Right atrium auricular region (tissue), 2 donors: ENCODE results near the gene HS1BP3. TPM values are rescaled to one million over a fixed set of nuclear protein-coding genes. Genes with fewer than 3 reads are reported as not detected.

Experiments
- DNase-seq: peaks from one replicate; pipeline ENCODE4 v3.0.0-alpha.2; 2019; ENCODE audit warnings: low spot score
- H3K27ac ChIP-seq, 2 donors: fragments of 200-600 bp; sonication (generic); 1 replicate in 1 of 2; 2 replicates in 1 of 2; pipeline ENCODE4 v1.5.1; 2016 to 2019
- H3K27me3 ChIP-seq, 2 donors: fragments of 200-600 bp; sonication (generic); one replicate each; pipeline versions ENCODE4 v1.5.1 to v1.6.0; 2017 to 2019
- H3K36me3 ChIP-seq: fragments of 200-600 bp; sonication (generic); one replicate; pipeline ENCODE4 v1.5.1; 2016
- H3K4me1 ChIP-seq, 2 donors: fragments of 200-600 bp; sonication (generic); one replicate each; pipeline versions ENCODE4 v1.5.1 to v1.6.0; 2017 to 2019
- H3K4me3 ChIP-seq, 2 donors: fragments of 200-600 bp; sonication (generic); 1 replicate in 1 of 2; 2 replicates in 1 of 2; pipeline ENCODE4 v1.5.1; 2017 to 2019; ENCODE audit warnings: mild to moderate bottlenecking in 1 of 2, moderate library complexity in 1 of 2
- H3K9me3 ChIP-seq, 2 donors: fragments of 200-600 bp; sonication (generic); one replicate each; pipeline ENCODE4 v1.5.1; 2019
- CTCF ChIP-seq, 2 donors: fragments of 200-600 bp; sonication (generic); IDR thresholded peaks; one replicate each; pipeline ENCODE4 v1.5.1; 2019; ENCODE audit warnings: antibody characterized with exemption in 2 of 2
- total RNA-seq, 2 donors: library from RNA; depleted of rRNA; stranded (reverse); fragments of >200 nt; gene quantifications; one replicate each; pipeline ENCODE4 v1.1.0, GENCODE V29; 2016

The HS1BP3 gene
- total RNA-seq, 2 donors from 2014 or later: 19.5 to 26.0 TPM

DNA sequence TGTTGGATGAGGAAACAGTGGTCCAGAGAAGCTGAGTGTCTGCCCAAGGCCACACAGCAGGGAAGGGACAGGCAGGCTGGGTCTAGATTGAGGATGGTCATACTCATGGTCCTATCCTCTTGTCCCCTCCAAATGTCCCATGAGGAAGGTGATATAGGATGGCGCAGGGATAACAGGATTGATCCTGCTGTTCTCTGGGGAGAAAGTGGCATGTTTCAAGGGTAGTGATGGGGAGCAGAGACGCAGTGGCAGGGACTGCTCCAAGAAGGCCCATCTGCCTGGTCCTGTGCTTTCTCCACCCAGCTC is 24.6 kb downstream of the HS1BP3 start:
- H3K27me3 ChIP-seq: no peaks in the 10 kb centered on the region
- peaks cover 41% of the 10 kb centered on the region for H3K36me3 ChIP-seq
- peak overlapping the region; percentile 77 to 97 for H3K27ac ChIP-seq
- no peak for TF ChIP-seq CTCF (IDR thresholded peaks at IDR 0.05)
- H3K4me3 ChIP-seq: no peak overlapping the region
- H3K9me3 ChIP-seq: no peaks in the 10 kb centered on the region
- H3K4me1 ChIP-seq: peaks cover 0 to 59% of the 10 kb centered on the region in 2 donors
- no peak for DNase-seq

DNA sequence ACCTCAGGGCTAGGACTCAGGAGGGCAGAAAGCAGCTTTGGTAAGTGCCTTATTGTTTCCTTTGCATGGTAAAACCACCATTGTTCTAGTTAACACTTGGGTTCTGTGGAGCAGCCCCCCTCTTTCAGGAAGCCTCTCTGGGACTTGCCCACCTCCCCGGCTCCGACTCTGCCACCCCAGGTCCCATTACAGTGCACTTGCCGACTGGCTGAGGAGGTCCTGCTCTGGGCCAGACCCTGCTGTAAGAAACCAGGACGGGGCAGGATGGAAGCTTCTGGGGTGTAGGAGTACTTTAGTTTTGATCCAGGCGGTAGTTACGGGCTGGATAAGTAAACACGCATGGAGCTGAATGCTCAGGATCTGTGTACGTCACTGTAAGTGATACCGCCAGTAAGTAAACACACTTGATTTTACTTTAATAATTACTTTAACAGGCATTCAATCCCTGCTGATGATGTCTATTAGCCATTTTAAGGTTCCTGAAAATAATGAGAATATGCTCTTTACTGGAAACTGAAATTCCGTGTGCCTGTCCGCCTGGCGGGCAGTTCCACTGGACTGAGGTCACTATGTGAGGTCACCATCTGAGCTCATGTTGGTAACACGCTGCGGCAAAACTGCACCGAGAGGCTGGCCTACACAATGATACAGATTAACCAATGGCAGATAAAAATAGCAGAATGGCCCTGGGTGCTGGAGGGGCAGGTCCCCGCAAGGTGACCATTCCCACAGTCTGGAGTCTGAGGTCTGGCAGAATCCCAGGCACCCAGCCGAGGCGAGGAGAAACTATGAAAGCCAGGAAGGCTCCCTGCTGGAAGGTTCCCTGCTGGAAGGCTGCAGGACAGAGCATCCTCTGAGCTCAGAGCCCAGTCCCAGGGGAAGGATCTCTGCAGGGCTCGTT is 25.2 kb downstream of the HS1BP3 start:
- no peaks in the 10 kb centered on the region for H3K9me3 ChIP-seq
- H3K4me3 ChIP-seq: no peak overlapping the region
- H3K36me3 ChIP-seq: peaks cover 47% of the 10 kb centered on the region
- no peaks in the 10 kb centered on the region for H3K27me3 ChIP-seq
- peak overlapping the region; percentile 77 to 97 for H3K27ac ChIP-seq
- H3K4me1 ChIP-seq: peaks cover 0 to 64% of the 10 kb centered on the region in 2 donors
- DNase-seq: no peak
- peak in 1 of 2 donors; percentile 19 for TF ChIP-seq CTCF (IDR thresholded peaks at IDR 0.05)

DNA sequence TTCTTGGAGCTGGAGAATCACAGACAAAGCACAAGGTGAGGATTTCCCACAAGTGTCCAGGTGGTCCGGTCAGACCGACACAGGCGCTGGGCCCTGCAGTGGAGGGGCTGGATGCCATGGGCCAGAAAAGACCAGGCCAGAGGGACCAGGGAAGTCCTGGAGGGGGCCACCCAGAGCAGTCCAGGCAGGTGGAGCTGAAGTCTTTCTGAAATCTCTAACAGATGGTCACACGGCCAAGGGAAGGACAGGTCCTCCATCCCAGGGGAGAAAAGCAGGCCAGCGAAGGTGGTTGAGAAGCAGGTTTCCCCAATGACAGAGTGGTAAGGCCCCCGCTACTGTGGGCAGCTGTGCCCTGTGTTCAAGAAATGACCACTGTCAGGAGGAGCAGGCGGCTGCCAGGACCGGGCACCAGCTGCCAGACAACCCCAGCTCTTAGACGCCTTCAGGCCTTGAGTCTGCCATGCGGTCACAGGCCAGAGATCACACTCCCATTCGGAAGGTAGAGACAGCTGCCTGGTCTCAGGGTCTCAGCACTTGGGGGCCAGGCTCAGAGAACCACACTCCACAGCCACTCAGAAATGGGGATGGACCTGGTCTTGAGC is 25.9 kb downstream of the HS1BP3 start:
- Histone ChIP-seq H3K36me3 (peaks cover 55% of the 10 kb centered on the region), H3K4me3 (no peak overlapping the region), H3K27ac (peak overlapping the region; percentile 77 to 97), H3K4me1 (peaks cover 0 to 71% of the 10 kb centered on the region in 2 donors), H3K27me3 (no peaks in the 10 kb centered on the region), H3K9me3 (no peaks in the 10 kb centered on the region)
- TF ChIP-seq CTCF (IDR thresholded peaks at IDR 0.05): no peak
- DNase-seq: no peak

DNA sequence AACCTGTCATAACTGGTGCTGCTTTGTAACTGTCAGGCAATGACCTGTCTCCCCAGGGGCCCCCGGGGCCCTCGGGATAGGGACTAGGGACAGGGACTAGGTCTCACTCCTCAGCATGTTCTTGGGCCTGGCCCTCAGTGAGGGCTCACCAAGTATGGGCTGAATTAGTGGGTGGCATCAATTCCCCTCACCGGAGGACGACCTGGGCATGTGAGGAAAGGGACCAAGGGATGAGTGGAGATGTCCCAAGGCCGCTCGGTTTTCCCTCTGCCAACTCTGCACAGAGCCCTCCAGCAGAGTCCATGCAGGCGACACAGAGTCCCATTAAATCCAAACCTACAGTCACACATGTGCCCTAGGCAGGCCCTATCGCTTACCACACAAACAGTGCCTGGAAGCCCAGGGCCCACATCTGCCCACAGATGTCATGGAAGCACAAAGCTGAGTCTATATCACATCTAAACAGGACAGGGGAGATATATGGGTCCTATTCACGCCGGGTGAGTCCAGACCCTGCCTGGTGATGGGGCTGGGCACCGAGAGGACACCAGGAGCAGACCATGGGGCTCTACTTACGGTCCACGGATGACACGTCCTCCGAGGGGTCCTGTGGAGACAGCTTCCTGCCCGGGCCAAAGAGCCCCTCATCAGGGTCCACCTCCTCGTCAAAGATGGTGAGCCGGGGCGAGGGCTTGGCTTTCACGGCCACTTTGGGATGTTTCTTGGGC is 26.6 kb downstream of the HS1BP3 start:
- H3K27ac ChIP-seq: peak overlapping the region in 1 of 2 donors; percentile 97
- no peak overlapping the region for H3K4me3 ChIP-seq
- peaks cover 52% of the 10 kb centered on the region for H3K36me3 ChIP-seq
- no peak for DNase-seq
- TF ChIP-seq CTCF (IDR thresholded peaks at IDR 0.05): no peak
- H3K9me3 ChIP-seq: no peaks in the 10 kb centered on the region
- no peaks in the 10 kb centered on the region for H3K27me3 ChIP-seq
- H3K4me1 ChIP-seq: peaks cover 0 to 78% of the 10 kb centered on the region in 2 donors

DNA sequence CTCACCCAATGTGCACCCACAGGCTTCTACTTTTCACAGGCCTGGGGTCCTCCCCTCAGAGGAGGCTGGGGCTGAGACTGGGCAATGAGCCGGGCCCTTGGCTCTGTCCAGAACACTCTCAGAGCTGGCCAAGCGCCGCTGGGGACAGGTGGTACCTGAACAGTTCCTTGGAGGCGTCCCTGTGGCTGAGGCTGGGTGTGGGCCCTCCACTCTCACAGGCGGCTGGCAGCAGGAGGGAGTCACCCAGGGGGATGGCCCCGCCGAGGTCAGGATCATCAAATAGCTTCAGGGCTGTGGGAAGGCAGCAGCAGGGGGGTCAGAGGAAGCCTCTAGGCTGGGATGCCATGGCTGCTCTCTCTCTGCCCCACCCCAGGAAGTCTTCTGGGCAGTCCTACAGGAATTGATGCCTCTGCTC is 27.1 kb downstream of the HS1BP3 start:
- DNase-seq: no peak
- Histone ChIP-seq H3K27me3 (no peaks in the 10 kb centered on the region), H3K27ac (peak overlapping the region; percentile 96 to 97), H3K4me3 (no peak overlapping the region), H3K4me1 (peaks cover 0 to 84% of the 10 kb centered on the region in 2 donors), H3K36me3 (peaks cover 50% of the 10 kb centered on the region), H3K9me3 (no peaks in the 10 kb centered on the region)
- no peak for TF ChIP-seq CTCF (IDR thresholded peaks at IDR 0.05)
